ENCODE results near the gene ATG4C. TPM values are rescaled to one million over a fixed set of nuclear protein-coding genes. Genes with fewer than 3 reads are reported as not detected.

Gene ATG4C
- total and polyA plus RNA-seq, 2 of the 13 experiments (the other 11 are each of a cell fraction or from before 2014, with no cell fraction given): 4.0 to 11.2 TPM

DNA sequence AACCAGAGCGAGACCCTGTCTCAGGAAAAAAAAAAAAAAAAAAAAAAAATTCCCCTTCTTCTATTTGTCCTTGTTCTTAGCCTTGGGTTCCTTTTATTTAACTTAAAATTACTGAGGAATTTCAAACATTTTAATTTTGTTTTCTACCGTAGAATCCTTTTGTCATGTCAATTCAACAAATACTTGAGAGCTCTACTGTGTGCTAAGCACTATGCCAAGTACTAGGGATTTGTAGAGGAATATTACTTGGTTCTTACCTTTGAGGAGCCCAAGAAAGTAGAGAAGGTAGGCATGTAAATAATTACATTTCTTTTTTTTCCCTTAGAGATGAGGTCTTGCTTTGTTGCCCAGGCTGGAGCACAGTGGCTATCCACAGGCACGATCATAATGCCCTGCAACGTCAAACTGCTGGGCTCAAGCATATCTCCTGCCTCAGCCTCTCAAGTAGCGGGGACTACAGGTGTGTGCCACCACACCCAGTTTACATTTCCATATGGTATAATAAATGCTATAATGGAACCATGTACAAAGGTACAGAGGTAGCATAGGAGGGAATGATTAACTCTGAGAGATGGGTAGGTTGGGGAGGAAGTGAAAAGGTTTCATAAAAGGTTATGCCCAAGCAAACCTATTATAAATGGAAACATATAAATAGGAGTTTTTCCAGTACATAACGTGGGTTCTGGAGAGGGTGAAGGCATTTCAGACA, 104.0 kb downstream of the ATG4C start:
- no peaks in the 10 kb centered on the region for H4K20me1 ChIP-seq (ENCODE audit: insufficient read depth, low read length)
- POLR2A ChIA-PET: no interaction called here

More for the DNA sequence above, 104.0 kb downstream of the ATG4C start:
- H2AFZ ChIP-seq (ENCODE audit: low read length): no peak overlapping the region
- CTCF ChIA-PET (ENCODE audit: low intra/inter-chr PET ratio, low total read pairs): no interaction called here
- BruUV-seq (replicated peaks): no TSS peak
- no peak overlapping the region for H3K4me2 ChIP-seq (ENCODE audit: low read depth, low read length)
- H3K27ac ChIP-seq (ENCODE audit: extremely low read length, insufficient read depth, low read length): no peak overlapping the region
- H3K36me3 ChIP-seq (replicated peaks in 1 of 2; ENCODE audit: control insufficient read depth in 1 of 2, insufficient read depth in 2 of 2, low read length in 2 of 2): no peaks in the 10 kb centered on the region
- no peak overlapping the region for H3K9ac ChIP-seq (ENCODE audit: insufficient read depth, low read depth, low read length)
- WGBS (ENCODE audit: low lambda C conversion rate): 45% methylated on average over 6 of the region's 6 CpGs
- no peak for TF ChIP-seq MXI1 (IDR thresholded peaks at IDR 0.05; ENCODE audit: borderline replicate concordance, low read depth, low read length)
- TF ChIP-seq MBNL3 (CRISPR knock-in tag; conservative IDR thresholded peaks at IDR 0.05): no peak
- TF ChIP-seq ZNF282 (IDR thresholded peaks at IDR 0.05; ENCODE audit: partially characterized antibody): no peak
- no peak for TF ChIP-seq PRPF4 (IDR thresholded peaks at IDR 0.05; ENCODE audit: low read depth, low read length, poor library complexity, severe bottlenecking)
- no peak for TF ChIP-seq NBN (conservative IDR thresholded peaks at IDR 0.05)
- no peak for TF ChIP-seq GZF1 (CRISPR knock-in tag; IDR thresholded peaks at IDR 0.05)
- no peak for TF ChIP-seq REPIN1 (CRISPR knock-in tag; IDR thresholded peaks at IDR 0.05; ENCODE audit: borderline replicate concordance, low read depth)
- no peak for TF ChIP-seq ETV6 (CRISPR knock-in tag; conservative IDR thresholded peaks at IDR 0.05)
- TF ChIP-seq HHEX (CRISPR knock-in tag; IDR thresholded peaks at IDR 0.05): no peak
- TF ChIP-seq, protein P1, sequence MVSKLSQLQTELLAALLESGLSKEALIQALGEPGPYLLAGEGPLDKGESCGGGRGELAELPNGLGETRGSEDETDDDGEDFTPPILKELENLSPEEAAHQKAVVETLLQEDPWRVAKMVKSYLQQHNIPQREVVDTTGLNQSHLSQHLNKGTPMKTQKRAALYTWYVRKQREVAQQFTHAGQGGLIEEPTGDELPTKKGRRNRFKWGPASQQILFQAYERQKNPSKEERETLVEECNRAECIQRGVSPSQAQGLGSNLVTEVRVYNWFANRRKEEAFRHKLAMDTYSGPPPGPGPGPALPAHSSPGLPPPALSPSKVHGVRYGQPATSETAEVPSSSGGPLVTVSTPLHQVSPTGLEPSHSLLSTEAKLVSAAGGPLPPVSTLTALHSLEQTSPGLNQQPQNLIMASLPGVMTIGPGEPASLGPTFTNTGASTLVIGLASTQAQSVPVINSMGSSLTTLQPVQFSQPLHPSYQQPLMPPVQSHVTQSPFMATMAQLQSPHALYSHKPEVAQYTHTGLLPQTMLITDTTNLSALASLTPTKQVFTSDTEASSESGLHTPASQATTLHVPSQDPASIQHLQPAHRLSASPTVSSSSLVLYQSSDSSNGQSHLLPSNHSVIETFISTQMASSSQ (IDR thresholded peaks at IDR 0.05; ENCODE audit: low read depth): no peak
- TF ChIP-seq, protein P1 (CRISPR knock-in tag; IDR thresholded peaks at IDR 0.05; ENCODE audit: borderline replicate concordance): no peak
- TF ChIP-seq HDAC1 (CRISPR knock-in tag; IDR thresholded peaks at IDR 0.05): no peak
- H3K4me3 ChIP-seq (replicated peaks in 1 of 3; ENCODE audit: insufficient read depth in 1 of 3, low read depth in 2 of 3, low read length in 3 of 3): no peak overlapping the region
- DNase-seq (ENCODE audit: low spot score) (no peak), FAIRE-seq (no peak), ATAC-seq (no peak)
- no peaks in the 10 kb centered on the region for H3K79me2 ChIP-seq (ENCODE audit: insufficient read depth, low read length)
- in situ Hi-C loops (cut with HindIII; ENCODE audit: extremely low pct_ligation_motif_present, low pct_unique_long_range_greater_than_20kb) (no loop called here), intact Hi-C loops (cut with micrococcal nuclease; ENCODE audit: unreplicated experiment) (no loop called here)
- H3K4me1 ChIP-seq (ENCODE audit: insufficient read depth, low read length): peaks cover 23% of the 10 kb centered on the region
- no peaks in the 10 kb centered on the region for H3K9me3 ChIP-seq (ENCODE audit: low read length)
- H3K27me3 ChIP-seq (ENCODE audit: control insufficient read depth in 1 of 2, insufficient read depth in 2 of 2, low read length in 2 of 2): no peaks in the 10 kb centered on the region
